Measurements from ENCODE around the gene CINP.
A peak's percentile ranks its signal among the peaks of the same experiment; 100 is the strongest.
"Not testable (repeated sequence)": the region's sequence is repeated elsewhere in the genome, so short reads cannot be mapped to it uniquely, and the experiment has no call there.

Gene CINP

GRCh38 chr14:102352213-102352612 is 10.5 kb downstream of the CINP start:
- no peak for DNase-seq

GRCh38 chr14:102351593-102351992 is 11.1 kb downstream of the CINP start:
- not testable (repeated sequence) for DNase-seq

GRCh38 chr14:102351023-102351422 is 11.7 kb downstream of the CINP start:
- no peak for DNase-seq

- DNase-seq, result no peak
Observed at GRCh38 chr14:102348376-102348775, 14.3 kb downstream of the CINP start.

GRCh38 chr14:102346645-102347044 is 16.0 kb downstream of the CINP start:
- no peak for DNase-seq

- no peak for DNase-seq
Observed at GRCh38 chr14:102345232-102345631, 17.5 kb downstream of the CINP start.

- DNase-seq, result no peak
Observed at GRCh38 chr14:102344485-102344884, 18.2 kb downstream of the CINP start.

- no peak for DNase-seq
Observed at GRCh38 chr14:102344084-102344483, 18.6 kb downstream of the CINP start.

- no peak for DNase-seq
Observed at GRCh38 chr14:102342238-102342637, 20.5 kb downstream of the CINP start.

- DNase-seq, result no peak
Observed at GRCh38 chr14:102341566-102341965, 21.1 kb downstream of the CINP start.

GRCh38 chr14:102338724-102339123 is 24.0 kb downstream of the CINP start:
- DNase-seq, result no peak

GRCh38 chr14:102335163-102335562 is 27.5 kb downstream of the CINP start:
- DNase-seq, result no peak

GRCh38 chr14:102333795-102334705 is 28.6 kb downstream of the CINP start:
- no peak for DNase-seq

GRCh38 chr14:102333390-102333789 is 29.3 kb downstream of the CINP start:
- no peak for DNase-seq

- no peak for DNase-seq
Observed at GRCh38 chr14:102330806-102331205, 31.9 kb downstream of the CINP start.

GRCh38 chr14:102329381-102329780 is 33.3 kb downstream of the CINP start:
- not testable (repeated sequence) for DNase-seq

GRCh38 chr14:102326583-102326982 is 36.1 kb downstream of the CINP start:
- DNase-seq, result no peak

GRCh38 chr14:102325791-102326345 is 36.8 kb downstream of the CINP start:
- DNase-seq, result no peak

GRCh38 chr14:102323102-102323501 is 39.6 kb downstream of the CINP start:
- peak; percentile 56 to 79 for DNase-seq

- no peak for DNase-seq
Observed at GRCh38 chr14:102321456-102322422, 41.0 kb downstream of the CINP start.

- DNase-seq, result no peak
Observed at GRCh38 chr14:102320671-102321455, 41.8 kb downstream of the CINP start.

GRCh38 chr14:102320033-102320660 is 42.5 kb downstream of the CINP start:
- peak in 1 of 2 experiments; percentile 46 for DNase-seq
